Stimulated activated memory B cell treated with anti-CD40 and anti-IgM and Interleukin-4, amounts not matched to agents 10 μg/mL and 1 μg/mL and 100 μg/mL, for 72 hours (primary cell): ENCODE results near the gene SLC24A3.
"Not testable (repeated sequence)": the region's sequence is repeated elsewhere in the genome, so short reads cannot be mapped to it uniquely, and the experiment has no call there.

Source experiments
- ATAC-seq: fragments of 150-1000 bp; cut with Tn5 transposase; 2 replicates; pipeline ENCODE4 v1.10.0; 2021
- H3K27ac Mint-ChIP-seq: one replicate; pipeline ENCODE4 v1.8.0; 2022; ENCODE audit warnings: mild to moderate bottlenecking, mixed read lengths
- H3K27me3 Mint-ChIP-seq: one replicate; pipeline ENCODE4 v1.8.0; 2022; ENCODE audit warnings: mixed read lengths
- H3K36me3 Mint-ChIP-seq: one replicate; pipeline ENCODE4 v1.8.0; 2022; ENCODE audit warnings: mixed read lengths
- H3K4me1 Mint-ChIP-seq: one replicate; pipeline ENCODE4 v1.8.0; 2022; ENCODE audit warnings: mixed read lengths
- H3K4me3 Mint-ChIP-seq: one replicate; pipeline ENCODE4 v1.8.0; 2022; ENCODE audit warnings: mild to moderate bottlenecking, moderate library complexity, mixed read lengths
- H3K9me3 Mint-ChIP-seq: one replicate; pipeline ENCODE4 v1.8.0; 2022; ENCODE audit warnings: mixed read lengths

SLC24A3 gene

DNA sequence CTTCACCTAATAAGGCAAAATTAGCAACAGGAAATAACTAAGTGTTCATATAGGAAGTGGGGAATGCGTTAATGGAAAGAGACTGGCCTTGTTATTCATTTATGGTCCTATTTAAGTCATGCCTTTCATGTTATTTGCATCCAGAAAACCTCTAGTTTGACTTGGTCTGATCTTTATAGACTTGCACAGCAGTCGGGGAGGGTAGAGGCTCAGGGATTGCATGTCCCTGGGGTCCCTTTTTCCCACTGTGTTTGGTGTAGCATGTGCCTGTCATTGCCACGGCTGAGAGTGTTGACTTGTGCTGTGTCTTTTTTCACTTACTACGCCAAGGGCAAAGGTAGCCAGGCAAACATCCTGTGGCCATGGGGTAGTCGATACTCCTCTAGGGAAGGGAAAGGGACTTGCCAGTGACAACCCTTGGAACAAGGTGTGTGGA is 440.2 kb downstream of the SLC24A3 start:
- H3K9me3 Mint-ChIP-seq, result peaks cover 11% of the 10 kb centered on the region
- peaks cover 8% of the 10 kb centered on the region for H3K36me3 Mint-ChIP-seq
- H3K4me1 Mint-ChIP-seq, result peaks cover 15% of the 10 kb centered on the region
- H3K4me3 Mint-ChIP-seq, result no peak overlapping the region
- H3K27me3 Mint-ChIP-seq, result peaks cover 56% of the 10 kb centered on the region
- no peak for ATAC-seq
- H3K27ac Mint-ChIP-seq, result no peak overlapping the region

DNA sequence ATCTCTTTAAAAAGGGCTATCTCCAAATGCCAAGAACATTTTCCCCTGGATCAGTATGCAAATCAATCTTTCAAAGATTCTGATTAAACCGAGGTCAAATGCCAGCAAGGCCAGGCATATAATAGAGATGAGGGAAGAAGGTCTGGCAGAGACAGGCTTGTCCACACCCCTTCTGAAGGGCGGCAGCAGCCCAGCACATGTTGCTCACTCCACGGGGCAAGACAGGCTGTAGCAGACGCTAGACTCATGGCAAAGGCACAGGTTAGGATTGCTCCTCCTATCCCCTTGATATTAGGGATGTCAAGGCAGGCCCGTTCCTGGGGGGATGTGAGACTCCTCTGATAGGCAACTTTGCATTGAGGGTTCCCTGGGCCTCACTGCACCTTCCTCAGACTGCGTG is 440.9 kb downstream of the SLC24A3 start:
- Mint-ChIP-seq H3K27ac (no peak overlapping the region), H3K4me1 (peaks cover 22% of the 10 kb centered on the region), H3K27me3 (peaks cover 63% of the 10 kb centered on the region), H3K9me3 (peaks cover 11% of the 10 kb centered on the region), H3K36me3 (peaks cover 8% of the 10 kb centered on the region), H3K4me3 (no peak overlapping the region)
- ATAC-seq, result no peak

DNA sequence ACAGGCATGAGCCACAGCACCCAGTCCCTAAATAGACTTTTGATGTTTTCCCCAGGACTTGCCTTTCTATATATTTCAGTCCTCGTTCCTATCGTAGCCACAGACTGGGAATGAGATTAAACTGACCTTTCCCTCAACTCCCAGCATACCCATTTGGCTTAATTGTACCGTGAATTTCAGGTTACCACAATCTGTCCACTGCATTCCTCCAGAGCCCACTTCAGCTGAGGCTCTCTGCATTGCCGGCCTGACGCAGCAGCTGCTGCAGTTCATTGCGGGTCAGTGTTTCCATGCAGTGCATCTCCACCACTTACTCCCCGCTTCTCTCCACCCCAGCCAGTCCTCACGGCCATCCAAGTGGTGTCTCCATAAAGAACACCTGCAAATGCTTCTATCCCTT is 442.5 kb downstream of the SLC24A3 start:
- Mint-ChIP-seq H3K4me3 (no peak overlapping the region), H3K27me3 (peaks cover 64% of the 10 kb centered on the region), H3K27ac (no peak overlapping the region), H3K36me3 (peaks cover 8% of the 10 kb centered on the region), H3K9me3 (peaks cover 11% of the 10 kb centered on the region), H3K4me1 (peaks cover 36% of the 10 kb centered on the region)
- no peak for ATAC-seq

GRCh38 chr20:19658137-19658536 is 445.7 kb downstream of the SLC24A3 start:
- Mint-ChIP-seq H3K27ac (peak overlapping the region; percentile 66), H3K4me3 (peak overlapping the region; percentile 60)
- peak; percentile 90 for ATAC-seq

GRCh38 chr20:19659448-19659847 is 447.0 kb downstream of the SLC24A3 start:
- no peaks in the 10 kb centered on the region for H3K36me3 Mint-ChIP-seq
- no peak overlapping the region for H3K4me3 Mint-ChIP-seq
- no peaks in the 10 kb centered on the region for H3K9me3 Mint-ChIP-seq
- peak; percentile 71 for ATAC-seq
- H3K27ac Mint-ChIP-seq, result no peak overlapping the region
- peaks cover 70% of the 10 kb centered on the region for H3K27me3 Mint-ChIP-seq
- peaks cover 50% of the 10 kb centered on the region for H3K4me1 Mint-ChIP-seq

More at GRCh38 chr20:19658137-19658536, 445.7 kb downstream of the SLC24A3 start:
- H3K27me3 Mint-ChIP-seq, result peaks cover 74% of the 10 kb centered on the region
- H3K4me1 Mint-ChIP-seq, result peaks cover 45% of the 10 kb centered on the region
- H3K9me3 Mint-ChIP-seq, result no peaks in the 10 kb centered on the region
- no peaks in the 10 kb centered on the region for H3K36me3 Mint-ChIP-seq

DNA sequence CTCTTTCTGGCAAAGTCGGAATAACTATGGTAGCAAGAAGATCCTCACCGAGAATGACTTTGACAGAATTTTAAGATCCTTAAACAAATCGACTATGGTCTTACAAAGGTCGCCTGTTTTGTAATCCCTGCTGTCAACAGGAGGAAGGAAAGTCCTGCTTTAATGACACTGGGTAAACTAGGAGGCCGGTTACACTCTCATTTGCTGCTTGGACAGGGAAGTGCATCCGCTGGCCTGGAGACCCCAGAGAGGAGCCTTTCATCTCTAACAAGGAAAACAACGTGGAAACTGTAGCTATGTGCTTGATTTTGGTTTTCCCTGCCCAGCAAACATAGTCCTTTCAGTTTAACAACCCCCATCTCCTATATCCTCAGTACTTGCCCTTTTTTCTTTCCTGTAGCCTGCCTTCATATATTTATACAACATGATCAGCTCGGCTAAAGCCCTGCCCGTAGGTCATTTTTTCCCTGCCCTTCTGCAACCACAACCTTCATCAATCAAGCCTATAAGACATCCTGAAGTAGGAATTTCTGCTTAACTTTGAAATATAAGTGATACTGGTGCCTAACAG is 448.5 kb downstream of the SLC24A3 start:
- Mint-ChIP-seq H3K9me3 (no peaks in the 10 kb centered on the region), H3K4me1 (peaks cover 50% of the 10 kb centered on the region), H3K27me3 (peaks cover 60% of the 10 kb centered on the region), H3K4me3 (no peak overlapping the region), H3K27ac (no peak overlapping the region), H3K36me3 (no peaks in the 10 kb centered on the region)
- no peak for ATAC-seq

DNA sequence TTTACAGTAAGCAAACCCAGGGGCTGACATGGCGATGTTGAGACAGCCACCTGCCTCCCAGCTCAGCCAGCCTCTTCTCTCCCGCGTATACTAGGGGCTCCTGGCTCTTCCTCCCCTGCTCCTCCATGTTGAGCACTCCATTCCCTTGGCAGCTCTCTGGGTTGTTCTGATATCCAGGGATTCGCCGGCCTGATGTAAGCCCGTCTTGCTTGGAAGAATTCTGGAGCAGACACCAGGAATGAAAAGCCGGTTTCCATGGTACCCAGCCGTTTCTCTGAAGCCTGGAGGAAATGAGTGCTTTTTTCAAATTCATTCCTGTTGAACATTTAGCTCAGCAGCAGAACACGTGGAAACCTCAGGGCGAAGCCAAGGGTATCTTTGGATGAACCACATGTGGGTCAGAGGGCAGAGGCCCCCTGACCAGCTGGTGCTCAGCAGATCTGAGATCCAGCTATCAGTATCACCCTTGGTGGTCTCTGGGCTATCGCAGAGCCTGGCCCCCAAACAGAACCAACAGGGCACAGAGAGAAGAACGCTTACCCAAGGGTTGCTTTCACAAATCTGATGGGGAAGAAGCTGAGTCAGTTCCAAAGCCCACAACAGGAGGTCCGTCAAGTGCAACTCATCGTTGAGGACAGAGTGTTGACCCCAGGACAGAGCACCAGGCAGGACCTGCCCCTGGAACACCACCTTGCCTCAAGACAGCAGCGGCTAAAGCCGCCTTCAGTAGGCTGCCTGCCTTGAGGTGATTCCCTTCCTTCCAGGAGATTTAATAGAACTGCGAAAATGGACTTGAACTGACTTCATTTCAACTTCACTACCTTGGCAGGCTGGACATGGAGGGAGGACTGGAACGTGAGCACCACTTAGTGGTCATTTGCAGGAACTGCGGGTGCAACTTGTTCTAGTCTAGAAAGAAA is 449.5 kb downstream of the SLC24A3 start:
- H3K27me3 Mint-ChIP-seq, result peaks cover 60% of the 10 kb centered on the region
- H3K9me3 Mint-ChIP-seq, result no peaks in the 10 kb centered on the region
- H3K36me3 Mint-ChIP-seq, result no peaks in the 10 kb centered on the region
- no peak overlapping the region for H3K27ac Mint-ChIP-seq
- no peak overlapping the region for H3K4me3 Mint-ChIP-seq
- H3K4me1 Mint-ChIP-seq, result peaks cover 50% of the 10 kb centered on the region
- no peak for ATAC-seq

- no peak overlapping the region for H3K4me3 Mint-ChIP-seq
- H3K27me3 Mint-ChIP-seq, result peaks cover 57% of the 10 kb centered on the region
- H3K27ac Mint-ChIP-seq, result no peak overlapping the region
- peaks cover 49% of the 10 kb centered on the region for H3K4me1 Mint-ChIP-seq
- no peak for ATAC-seq
- no peaks in the 10 kb centered on the region for H3K36me3 Mint-ChIP-seq
- H3K9me3 Mint-ChIP-seq, result no peaks in the 10 kb centered on the region
Observed at GRCh38 chr20:19662637-19662995, 450.2 kb downstream of the SLC24A3 start.

- H3K36me3 Mint-ChIP-seq, result peaks cover 6% of the 10 kb centered on the region
- H3K9me3 Mint-ChIP-seq, result peaks cover 3% of the 10 kb centered on the region
- H3K4me1 Mint-ChIP-seq, result peaks cover 27% of the 10 kb centered on the region
- peaks cover 14% of the 10 kb centered on the region for H3K27me3 Mint-ChIP-seq
- no peak overlapping the region for H3K4me3 Mint-ChIP-seq
- no peak for ATAC-seq
- peak overlapping the region; percentile 8 for H3K27ac Mint-ChIP-seq
Observed at GRCh38 chr20:19668418-19668817, 456.0 kb downstream of the SLC24A3 start.

GRCh38 chr20:19670829-19671228 is 458.4 kb downstream of the SLC24A3 start:
- H3K9me3 Mint-ChIP-seq, result peaks cover 3% of the 10 kb centered on the region

DNA sequence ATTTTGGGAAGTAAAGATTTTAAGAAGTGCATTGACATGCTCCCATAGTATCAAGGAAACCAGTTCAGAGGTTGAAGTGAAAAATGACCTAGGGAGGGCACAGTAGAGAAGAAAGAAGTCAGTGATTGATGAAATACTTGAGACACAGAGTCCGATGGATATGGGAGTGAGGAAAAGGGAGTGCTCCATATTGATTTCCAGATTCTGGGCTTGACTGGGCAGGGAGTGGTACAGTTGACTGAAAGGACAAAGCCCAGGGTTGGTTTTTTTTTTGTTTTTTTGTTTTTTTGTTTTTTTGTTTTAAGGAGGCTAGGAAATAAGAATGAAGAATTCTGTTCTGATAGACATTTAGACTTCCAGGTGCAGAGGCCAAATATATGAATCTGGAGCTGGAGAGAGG is 458.9 kb downstream of the SLC24A3 start:
- Mint-ChIP-seq H3K27ac (no peak overlapping the region), H3K9me3 (peaks cover 3% of the 10 kb centered on the region), H3K4me3 (no peak overlapping the region), H3K4me1 (peaks cover 22% of the 10 kb centered on the region), H3K27me3 (peaks cover 8% of the 10 kb centered on the region), H3K36me3 (peaks cover 6% of the 10 kb centered on the region)
- ATAC-seq, result no peak

More at GRCh38 chr20:19670829-19671228, 458.4 kb downstream of the SLC24A3 start:
- Mint-ChIP-seq H3K4me1 (peaks cover 22% of the 10 kb centered on the region), H3K4me3 (no peak overlapping the region), H3K27me3 (peaks cover 8% of the 10 kb centered on the region), H3K36me3 (peaks cover 6% of the 10 kb centered on the region), H3K27ac (no peak overlapping the region)
- no peak for ATAC-seq

GRCh38 chr20:19672498-19672897 is 460.1 kb downstream of the SLC24A3 start:
- H3K27ac Mint-ChIP-seq, result no peak overlapping the region
- H3K4me1 Mint-ChIP-seq, result peaks cover 22% of the 10 kb centered on the region
- H3K27me3 Mint-ChIP-seq, result peaks cover 8% of the 10 kb centered on the region
- H3K36me3 Mint-ChIP-seq, result peaks cover 6% of the 10 kb centered on the region
- no peak overlapping the region for H3K4me3 Mint-ChIP-seq
- no peak for ATAC-seq
- H3K9me3 Mint-ChIP-seq, result peaks cover 3% of the 10 kb centered on the region

DNA sequence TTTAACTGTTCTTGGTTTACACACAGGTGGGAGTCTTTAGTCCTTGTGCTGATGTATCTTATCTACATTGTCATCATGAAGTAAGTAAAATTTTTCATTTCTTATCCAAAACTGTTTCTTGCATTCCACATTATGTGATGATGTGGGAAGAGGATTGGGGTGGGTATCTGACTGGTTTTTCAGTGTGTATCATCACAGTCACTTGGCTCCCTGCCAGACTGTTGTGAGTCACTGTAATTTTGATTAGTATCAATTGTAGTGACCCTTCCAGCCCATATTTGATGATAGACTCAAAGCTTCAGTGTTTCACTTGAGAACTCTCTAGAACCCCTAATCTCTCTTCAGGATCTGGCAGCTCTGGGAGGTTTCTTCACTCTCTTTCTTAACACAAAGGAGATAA is 461.1 kb downstream of the SLC24A3 start:
- peaks cover 2% of the 10 kb centered on the region for H3K9me3 Mint-ChIP-seq
- peaks cover 8% of the 10 kb centered on the region for H3K27me3 Mint-ChIP-seq
- H3K4me3 Mint-ChIP-seq, result no peak overlapping the region
- ATAC-seq, result no peak
- peaks cover 20% of the 10 kb centered on the region for H3K4me1 Mint-ChIP-seq
- peaks cover 4% of the 10 kb centered on the region for H3K36me3 Mint-ChIP-seq
- H3K27ac Mint-ChIP-seq, result no peak overlapping the region

DNA sequence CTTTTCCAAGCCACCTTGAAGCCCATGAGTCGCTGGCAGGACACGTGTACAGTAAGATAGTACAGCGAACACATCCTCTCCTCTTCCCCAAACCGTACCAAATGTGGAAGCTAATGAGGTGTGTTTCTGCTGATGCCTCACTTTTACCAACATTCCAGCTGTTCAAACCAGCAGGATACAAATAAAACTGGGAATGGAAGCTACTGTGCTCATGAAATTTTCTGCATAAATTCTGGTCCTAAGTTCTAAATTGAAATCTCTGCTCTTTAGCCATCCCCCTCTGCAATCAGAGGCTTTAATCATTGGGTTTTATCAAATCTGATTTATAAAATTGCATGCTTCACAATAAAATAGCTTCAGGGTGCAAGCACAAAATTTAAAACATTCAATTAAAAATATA is 463.8 kb downstream of the SLC24A3 start:
- peaks cover 4% of the 10 kb centered on the region for H3K9me3 Mint-ChIP-seq
- ATAC-seq, result no peak
- no peaks in the 10 kb centered on the region for H3K36me3 Mint-ChIP-seq
- peaks cover 18% of the 10 kb centered on the region for H3K27me3 Mint-ChIP-seq
- H3K4me1 Mint-ChIP-seq, result peaks cover 10% of the 10 kb centered on the region
- no peak overlapping the region for H3K27ac Mint-ChIP-seq
- no peak overlapping the region for H3K4me3 Mint-ChIP-seq

- no peak overlapping the region for H3K27ac Mint-ChIP-seq
- H3K4me1 Mint-ChIP-seq, result no peaks in the 10 kb centered on the region
- H3K9me3 Mint-ChIP-seq, result peaks cover 4% of the 10 kb centered on the region
- no peak overlapping the region for H3K4me3 Mint-ChIP-seq
- H3K27me3 Mint-ChIP-seq, result peaks cover 18% of the 10 kb centered on the region
- no peak for ATAC-seq
- H3K36me3 Mint-ChIP-seq, result no peaks in the 10 kb centered on the region
Observed at GRCh38 chr20:19677336-19677735, 464.9 kb downstream of the SLC24A3 start.

- H3K9me3 Mint-ChIP-seq, H3K27ac Mint-ChIP-seq, H3K4me1 Mint-ChIP-seq, ATAC-seq, H3K27me3 Mint-ChIP-seq, H3K36me3 Mint-ChIP-seq, H3K4me3 Mint-ChIP-seq: not testable (repeated sequence)
Observed at GRCh38 chr20:19678591-19678990, 466.1 kb downstream of the SLC24A3 start.
